Immature natural killer cell (primary cell): Measurements from ENCODE around the gene HDAC3. TPM values are rescaled to one million over a fixed set of nuclear protein-coding genes. Genes with fewer than 3 reads are reported as not detected.
"Not testable (repeated sequence)": the region's sequence is repeated elsewhere in the genome, so short reads cannot be mapped to it uniquely, and the experiment has no call there.

ENCODE experiments used
- DNase-seq, 3 donors: peaks; one replicate each; pipeline ENCODE4 v3.0.0; 2022; ENCODE audit warnings: mixed read lengths in 1 of 3
- H3K27ac Mint-ChIP-seq, 6 donors: one replicate each; pipeline ENCODE4 v1.8.0; 2020; ENCODE audit warnings: mixed read lengths in 6 of 6, mild to moderate bottlenecking in 5 of 6, inconsistent platforms in 4 of 6, moderate library complexity in 3 of 6
- H3K27me3 Mint-ChIP-seq, 3 donors: one replicate each; pipeline ENCODE4 v1.8.0; 2020 to 2021; ENCODE audit warnings: low read depth in 3 of 3, mild to moderate bottlenecking in 3 of 3, mixed read lengths in 3 of 3, moderate library complexity in 3 of 3, inconsistent platforms in 1 of 3
- H3K36me3 Mint-ChIP-seq, 3 donors: one replicate each; pipeline ENCODE4 v1.8.0; 2020; ENCODE audit warnings: mixed read lengths in 3 of 3, inconsistent platforms in 2 of 3, mild to moderate bottlenecking in 2 of 3
- H3K4me1 Mint-ChIP-seq, 2 donors: one replicate each; pipeline ENCODE4 v1.8.0; 2020; ENCODE audit warnings: inconsistent platforms in 2 of 2, mild to moderate bottlenecking in 2 of 2, mixed read lengths in 2 of 2, moderate library complexity in 1 of 2
- H3K4me3 Mint-ChIP-seq, 5 donors: one replicate each; pipeline ENCODE4 v1.8.0; 2020; ENCODE audit warnings: mild to moderate bottlenecking in 5 of 5, mixed read lengths in 5 of 5, inconsistent platforms in 3 of 5, moderate library complexity in 3 of 5
- H3K9me3 Mint-ChIP-seq, 6 donors: one replicate each; pipeline ENCODE4 v1.8.0; 2020; ENCODE audit warnings: mild to moderate bottlenecking in 6 of 6, mixed read lengths in 6 of 6, inconsistent platforms in 4 of 6, moderate library complexity in 3 of 6
- polyA plus RNA-seq, 3 donors: library from polyadenylated mRNA; unstranded; fragments of 300-500 nt; fragmentation: Illumina TruSeq; gene quantifications; one replicate each; pipeline ENCODE4 v1.2.3, GENCODE V29; 2021

HDAC3 gene
- polyA plus RNA-seq, 3 donors from 2014 or later = 71.5 to 140 (median 80.6) TPM

DNA sequence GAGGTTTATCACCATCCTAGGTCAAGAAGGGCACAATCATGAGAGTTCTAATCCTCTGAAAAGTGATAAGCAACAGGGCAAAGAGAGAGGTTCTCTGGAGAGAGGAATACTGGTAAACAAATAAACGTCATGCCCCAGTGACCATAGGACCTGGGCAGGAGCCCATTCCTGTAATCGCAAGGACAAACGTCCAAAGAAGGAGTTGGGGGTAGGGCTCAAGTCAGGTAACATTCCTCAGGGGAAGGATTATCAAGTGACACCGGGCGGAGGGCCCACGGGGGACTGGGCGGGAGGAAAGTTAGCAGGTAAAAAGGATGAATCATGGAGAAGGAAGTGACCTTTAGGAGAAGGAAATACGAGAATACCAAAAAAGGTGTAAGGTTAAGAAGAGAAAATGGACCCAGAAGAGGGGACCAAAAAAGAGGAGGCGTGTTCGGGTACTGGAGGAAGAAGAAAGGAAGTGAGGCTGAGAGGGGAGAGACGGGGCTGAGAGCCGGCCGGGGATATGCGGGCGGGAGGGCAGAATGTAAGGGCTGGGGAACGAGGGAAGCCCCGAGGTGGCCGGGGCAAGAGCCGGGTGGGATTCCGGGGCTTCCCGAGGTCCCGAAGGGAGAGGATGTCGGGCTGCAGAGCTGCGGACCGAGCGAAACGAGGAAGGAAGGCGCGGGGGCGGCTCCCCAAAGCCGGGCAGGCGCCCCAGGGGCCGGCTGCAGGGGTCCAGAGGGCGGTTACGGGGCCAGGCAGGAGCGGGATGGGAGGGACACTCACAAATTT, 18.4 kb downstream of the HDAC3 start:
- no peaks in the 10 kb centered on the region for H3K9me3 Mint-ChIP-seq
- H3K4me3 Mint-ChIP-seq = peak overlapping the region; percentile 97 to 100 (median 100)
- H3K4me1 Mint-ChIP-seq = peaks cover 44 to 47% of the 10 kb centered on the region in 2 donors
- H3K27ac Mint-ChIP-seq = peak overlapping the region; percentile 93 to 100 (median 97)
- DNase-seq = peak; percentile 54 to 62 (median 58)
- peaks cover 7 to 18% (median 9%) of the 10 kb centered on the region in 3 donors for H3K27me3 Mint-ChIP-seq
- H3K36me3 Mint-ChIP-seq = peaks cover 14 to 15% (median 15%) of the 10 kb centered on the region in 3 donors

DNA sequence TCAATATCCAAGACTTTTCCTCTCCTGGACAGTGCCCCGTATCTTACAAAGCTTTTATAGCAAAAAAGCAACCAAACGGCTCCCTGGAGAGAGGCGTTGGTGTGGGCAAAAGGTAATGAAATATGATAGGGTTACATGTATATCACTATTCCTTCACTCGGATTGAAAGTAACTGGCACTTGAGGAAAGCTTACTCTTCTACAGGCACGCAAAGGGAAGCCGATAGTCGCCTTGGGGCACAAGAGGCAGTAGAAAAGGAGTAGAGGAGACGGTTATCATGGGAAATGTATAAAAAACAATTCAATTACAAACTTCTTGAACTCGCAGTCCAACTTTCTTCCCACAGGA, 19.0 kb downstream of the HDAC3 start:
- Mint-ChIP-seq H3K36me3 (peaks cover 12% of the 10 kb centered on the region in 3 donors), H3K9me3 (no peaks in the 10 kb centered on the region), H3K27ac (peak overlapping the region; percentile 93 to 100 (median 97)), H3K4me3 (peak overlapping the region; percentile 97 to 100 (median 100)), H3K4me1 (peaks cover 50 to 53% of the 10 kb centered on the region in 2 donors), H3K27me3 (peaks cover 7 to 18% (median 9%) of the 10 kb centered on the region in 3 donors)
- no peak for DNase-seq

DNA sequence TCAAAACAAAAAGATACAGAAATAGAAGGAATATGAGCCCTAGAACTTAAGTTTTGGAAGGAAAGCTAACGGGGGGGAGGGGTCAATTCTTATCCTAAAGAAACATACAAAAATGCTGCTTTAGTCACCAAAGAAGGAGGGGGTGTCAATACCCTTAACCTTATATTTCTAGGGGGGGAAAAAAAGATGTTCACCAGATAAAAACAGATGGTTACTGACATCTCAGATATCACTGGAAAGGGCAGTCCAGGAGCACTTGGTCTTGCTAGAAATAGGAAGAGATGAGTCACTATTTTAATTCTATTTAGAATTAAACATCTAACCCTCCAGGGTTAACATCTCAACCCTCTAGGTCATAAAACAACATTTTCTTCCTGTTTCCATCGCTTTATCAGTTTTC, 19.5 kb downstream of the HDAC3 start:
- no peak for DNase-seq
- H3K36me3 Mint-ChIP-seq = peaks cover 12% of the 10 kb centered on the region in 3 donors
- H3K9me3 Mint-ChIP-seq = no peaks in the 10 kb centered on the region
- peaks cover 55 to 58% of the 10 kb centered on the region in 2 donors for H3K4me1 Mint-ChIP-seq
- peak overlapping the region; percentile 97 to 100 (median 100) for H3K4me3 Mint-ChIP-seq
- H3K27ac Mint-ChIP-seq = peak overlapping the region; percentile 93 to 100 (median 97)
- H3K27me3 Mint-ChIP-seq = peaks cover 7 to 18% (median 9%) of the 10 kb centered on the region in 3 donors

DNA sequence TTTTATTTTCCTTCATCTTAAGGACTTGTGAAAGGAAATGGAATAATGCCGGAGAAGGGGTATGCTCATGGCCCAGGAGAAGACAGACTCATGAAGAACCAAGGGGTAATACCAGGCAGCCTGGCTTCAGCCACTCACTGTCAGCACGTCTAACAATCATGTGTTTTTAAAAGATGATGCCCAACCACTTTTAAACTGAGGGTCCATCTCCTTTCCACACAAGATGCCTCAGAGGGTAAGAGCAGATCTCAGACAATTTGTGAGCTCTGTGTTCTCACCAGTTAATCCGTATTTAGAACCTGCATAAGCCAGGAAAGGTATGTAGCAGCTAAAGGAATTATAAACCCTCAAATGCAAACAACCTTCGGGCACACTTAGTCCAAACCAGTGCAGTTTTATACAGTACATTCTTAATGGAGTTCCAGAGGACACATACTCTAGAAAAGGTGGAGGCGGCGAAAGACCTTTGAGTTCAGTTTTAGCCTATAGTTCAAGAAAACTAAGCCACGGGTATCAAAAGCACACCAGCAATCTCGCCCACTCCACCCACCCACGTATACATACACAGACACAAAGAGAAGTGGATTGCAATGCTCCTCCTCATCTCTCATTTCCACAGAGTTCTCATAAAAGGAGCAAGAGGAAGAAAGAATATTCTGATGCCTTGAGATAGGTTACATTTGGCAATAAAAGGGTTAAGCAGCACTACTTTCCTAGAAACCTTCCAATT, 20.5 kb downstream of the HDAC3 start:
- Mint-ChIP-seq H3K27me3 (peaks cover 7 to 18% (median 9%) of the 10 kb centered on the region in 3 donors), H3K36me3 (peaks cover 3 to 9% (median 8%) of the 10 kb centered on the region in 3 donors), H3K4me3 (peak overlapping the region; percentile 97 to 100 (median 100)), H3K9me3 (no peaks in the 10 kb centered on the region), H3K4me1 (peaks cover 64 to 66% of the 10 kb centered on the region in 2 donors), H3K27ac (peak overlapping the region; percentile 72 to 100 (median 97))
- DNase-seq = no peak

DNA sequence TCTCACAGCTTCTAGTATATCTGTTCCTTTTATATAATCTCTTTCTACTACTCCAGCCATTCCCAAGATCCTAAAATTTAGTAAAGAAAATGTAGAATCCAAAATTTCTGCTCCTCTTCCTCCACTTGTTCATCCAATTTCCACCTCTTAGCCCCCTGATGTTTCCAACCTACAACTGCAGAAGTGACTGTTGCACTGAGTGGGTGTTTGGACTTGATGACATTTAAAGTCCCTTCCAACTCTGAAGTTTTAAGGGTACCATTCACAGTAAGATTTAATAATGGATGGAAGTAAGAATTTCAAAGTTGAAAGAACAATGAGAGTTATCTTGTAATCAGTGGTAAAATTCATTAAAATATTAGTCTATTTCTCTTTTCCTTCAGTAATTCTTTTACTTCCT, 23.3 kb downstream of the HDAC3 start:
- peaks cover 6 to 15% (median 12%) of the 10 kb centered on the region in 3 donors for H3K36me3 Mint-ChIP-seq
- peaks cover 4 to 8% (median 5%) of the 10 kb centered on the region in 3 donors for H3K27me3 Mint-ChIP-seq
- no peaks in the 10 kb centered on the region for H3K9me3 Mint-ChIP-seq
- DNase-seq = no peak
- peak overlapping the region; percentile 59 to 77 (median 69) for H3K27ac Mint-ChIP-seq
- peak overlapping the region; percentile 9 to 65 (median 44) for H3K4me3 Mint-ChIP-seq
- H3K4me1 Mint-ChIP-seq = peaks cover 88% of the 10 kb centered on the region in 2 donors

DNA sequence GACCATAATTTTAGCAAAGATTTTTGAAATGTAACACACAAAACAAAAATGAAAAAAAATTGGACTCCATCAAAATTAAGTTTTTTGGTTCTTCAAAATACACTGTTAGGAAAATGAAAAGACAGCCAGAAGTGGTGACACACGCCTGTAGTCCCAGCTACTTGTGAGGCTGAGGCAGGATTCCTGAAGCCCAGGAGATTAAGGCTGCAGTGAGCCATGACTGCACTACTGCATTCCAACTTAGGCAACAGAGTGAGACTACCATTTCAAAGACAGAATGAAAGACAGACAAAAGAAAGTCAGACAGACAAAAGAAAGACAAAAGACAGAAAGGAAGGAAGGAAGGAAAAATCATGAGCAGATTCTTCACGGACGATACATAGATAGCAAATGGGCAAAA, 25.4 kb downstream of the HDAC3 start:
- Mint-ChIP-seq H3K4me1 (peaks cover 90 to 92% of the 10 kb centered on the region in 2 donors), H3K27me3 (peaks cover 0 to 2% (median 0%) of the 10 kb centered on the region in 3 donors), H3K9me3 (no peaks in the 10 kb centered on the region), H3K36me3 (peaks cover 8 to 20% (median 12%) of the 10 kb centered on the region in 3 donors), H3K4me3 (peak overlapping the region; percentile 7 to 61 (median 49)), H3K27ac (peak overlapping the region; percentile 40 to 86 (median 67))
- no peak for DNase-seq

DNA sequence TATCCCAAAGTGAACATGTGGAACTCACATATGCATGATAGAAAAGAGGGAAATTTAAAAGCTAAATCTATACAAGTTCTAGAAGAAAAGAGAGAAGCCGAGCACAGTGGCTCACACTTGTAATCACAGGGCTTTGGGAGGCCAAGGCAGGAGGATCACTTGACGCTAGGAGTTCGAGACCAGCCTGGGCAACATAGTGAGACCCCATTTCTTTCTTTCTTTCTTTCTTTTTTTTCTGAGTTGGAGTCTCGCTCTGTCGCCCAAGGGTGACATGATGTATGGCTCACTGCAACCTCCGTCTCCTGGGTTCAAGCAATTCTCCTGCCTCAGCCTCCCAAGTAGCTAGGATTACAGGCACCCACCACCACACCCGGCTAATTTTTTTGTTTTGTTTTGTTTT, 26.7 kb downstream of the HDAC3 start:
- H3K4me3 Mint-ChIP-seq = peak overlapping the region; percentile 35 to 85 (median 58)
- H3K27me3 Mint-ChIP-seq, H3K9me3 Mint-ChIP-seq, DNase-seq: not testable (repeated sequence)
- peaks cover 91 to 95% of the 10 kb centered on the region in 2 donors for H3K4me1 Mint-ChIP-seq
- peaks cover 8 to 17% (median 8%) of the 10 kb centered on the region in 3 donors for H3K36me3 Mint-ChIP-seq
- peak overlapping the region; percentile 76 to 98 (median 92) for H3K27ac Mint-ChIP-seq

DNA sequence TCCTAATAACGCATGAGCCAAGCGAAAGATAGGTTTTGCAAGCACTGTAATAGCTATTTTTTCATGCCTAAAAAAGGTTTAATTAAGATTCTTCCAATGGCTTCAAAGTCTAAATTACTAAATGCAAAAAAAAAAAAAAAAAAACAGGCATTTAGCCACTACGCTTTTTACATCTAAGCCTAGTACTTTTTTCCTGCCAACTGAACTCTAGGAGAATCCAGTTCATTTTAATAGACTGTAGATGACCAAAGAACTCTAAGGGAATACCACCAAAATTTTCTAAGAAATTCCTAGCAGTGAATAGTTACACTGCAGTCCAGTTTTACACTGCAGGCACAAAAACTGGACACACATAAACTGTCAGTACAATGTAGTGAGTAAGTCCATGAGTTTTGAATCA, 27.6 kb downstream of the HDAC3 start:
- peaks cover 92 to 95% of the 10 kb centered on the region in 2 donors for H3K4me1 Mint-ChIP-seq
- peak overlapping the region; percentile 15 to 85 (median 80) for H3K4me3 Mint-ChIP-seq
- H3K9me3 Mint-ChIP-seq = no peaks in the 10 kb centered on the region
- peaks cover 2 to 10% (median 5%) of the 10 kb centered on the region in 3 donors for H3K27me3 Mint-ChIP-seq
- no peak for DNase-seq
- peak overlapping the region; percentile 90 to 98 (median 96) for H3K27ac Mint-ChIP-seq
- peaks cover 8 to 17% (median 8%) of the 10 kb centered on the region in 3 donors for H3K36me3 Mint-ChIP-seq

DNA sequence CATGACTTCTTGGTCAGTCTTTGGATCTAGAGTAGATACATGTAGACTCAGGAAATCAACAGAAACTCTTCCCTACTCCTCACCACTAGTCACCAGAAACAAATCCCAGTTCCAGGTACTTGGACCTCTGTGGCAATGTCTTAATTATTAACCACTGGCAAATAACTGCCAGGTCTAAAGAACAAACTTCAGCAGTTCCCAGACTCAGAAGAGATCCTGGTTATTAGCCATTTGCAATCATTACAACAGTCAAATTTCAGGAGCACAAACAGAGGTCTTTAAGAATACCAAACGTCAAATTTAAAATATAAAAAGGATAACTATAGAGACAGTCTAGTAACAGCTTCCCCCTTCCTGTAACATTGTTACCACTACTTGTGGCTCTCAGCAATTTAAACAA, 28.1 kb downstream of the HDAC3 start:
- no peak for DNase-seq
- H3K4me3 Mint-ChIP-seq = peak overlapping the region; percentile 46 to 85 (median 80)
- peak overlapping the region; percentile 90 to 98 (median 96) for H3K27ac Mint-ChIP-seq

DNA sequence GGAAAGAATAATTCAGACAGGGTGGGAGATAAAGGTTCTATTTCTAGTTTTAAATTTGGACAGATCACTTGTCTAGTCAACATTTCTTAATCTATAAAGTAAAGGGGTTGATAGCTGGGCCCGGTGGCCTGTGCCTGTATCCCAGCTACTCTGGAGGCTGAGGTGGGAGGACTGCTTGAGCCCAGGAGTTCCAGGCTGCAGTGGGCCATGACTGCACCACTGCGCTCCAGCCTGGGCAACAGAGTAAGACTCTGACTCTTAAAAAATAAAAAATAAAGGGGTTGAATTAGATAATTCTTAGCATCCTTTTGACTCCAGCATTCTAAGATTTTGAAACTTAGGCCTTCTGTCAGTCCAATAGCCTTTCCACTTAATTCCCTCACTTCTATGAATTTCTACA, 28.6 kb downstream of the HDAC3 start:
- Mint-ChIP-seq H3K27ac (peak overlapping the region; percentile 90 to 98 (median 96)), H3K4me1 (peaks cover 92 to 95% of the 10 kb centered on the region in 2 donors), H3K9me3 (no peaks in the 10 kb centered on the region), H3K36me3 (peaks cover 8 to 17% (median 8%) of the 10 kb centered on the region in 3 donors), H3K4me3 (peak overlapping the region; percentile 52 to 85 (median 80)), H3K27me3 (peaks cover 2 to 10% (median 5%) of the 10 kb centered on the region in 3 donors)
- DNase-seq = no peak

More for the DNA sequence above, 28.1 kb downstream of the HDAC3 start:
- Mint-ChIP-seq H3K4me1 (peaks cover 92 to 95% of the 10 kb centered on the region in 2 donors), H3K36me3 (peaks cover 8 to 17% (median 8%) of the 10 kb centered on the region in 3 donors), H3K27me3 (peaks cover 2 to 10% (median 5%) of the 10 kb centered on the region in 3 donors), H3K9me3 (no peaks in the 10 kb centered on the region)

DNA sequence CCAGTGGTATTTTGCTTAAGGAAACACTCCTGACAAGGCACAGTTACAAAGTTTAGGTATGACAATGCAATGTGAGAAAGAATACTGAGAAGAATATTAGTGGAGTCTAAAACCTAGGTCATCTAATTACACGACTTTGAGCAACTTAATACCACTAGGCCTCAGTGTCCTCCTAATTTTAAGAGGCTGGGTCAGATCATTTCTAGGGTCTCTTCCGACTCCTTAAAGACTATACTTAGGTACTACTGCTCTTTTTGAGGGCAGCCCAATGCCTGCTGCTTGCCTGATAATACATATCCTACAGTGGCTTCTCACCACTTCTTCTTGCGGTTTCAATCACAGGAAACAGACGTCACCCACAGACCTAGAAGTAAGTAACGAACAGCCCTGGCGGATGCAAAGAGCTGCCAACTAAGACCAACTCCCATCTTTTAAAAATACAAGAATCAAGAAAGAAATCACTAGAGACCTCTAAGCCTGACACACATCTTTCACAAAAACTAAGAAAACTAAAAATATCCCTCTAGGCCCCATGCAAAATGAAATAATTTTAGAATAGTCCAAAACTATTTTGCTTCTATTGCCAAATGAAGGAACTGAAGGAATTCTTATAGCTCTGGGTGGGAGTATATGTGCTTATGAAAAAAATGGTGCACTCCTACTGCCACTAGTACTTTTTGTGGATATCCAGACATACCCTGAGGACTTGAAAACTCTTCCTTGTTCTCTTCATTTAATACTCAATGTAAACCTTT, 30.9 kb downstream of the HDAC3 start:
- Mint-ChIP-seq H3K4me1 (peaks cover 93 to 96% of the 10 kb centered on the region in 2 donors), H3K9me3 (no peaks in the 10 kb centered on the region), H3K27me3 (peaks cover 2 to 10% (median 5%) of the 10 kb centered on the region in 3 donors), H3K4me3 (peak overlapping the region; percentile 80 to 87 (median 82)), H3K27ac (peak overlapping the region; percentile 90 to 98 (median 96)), H3K36me3 (peaks cover 3 to 9% (median 8%) of the 10 kb centered on the region in 3 donors)
- peak; percentile 87 to 88 (median 87) for DNase-seq

DNA sequence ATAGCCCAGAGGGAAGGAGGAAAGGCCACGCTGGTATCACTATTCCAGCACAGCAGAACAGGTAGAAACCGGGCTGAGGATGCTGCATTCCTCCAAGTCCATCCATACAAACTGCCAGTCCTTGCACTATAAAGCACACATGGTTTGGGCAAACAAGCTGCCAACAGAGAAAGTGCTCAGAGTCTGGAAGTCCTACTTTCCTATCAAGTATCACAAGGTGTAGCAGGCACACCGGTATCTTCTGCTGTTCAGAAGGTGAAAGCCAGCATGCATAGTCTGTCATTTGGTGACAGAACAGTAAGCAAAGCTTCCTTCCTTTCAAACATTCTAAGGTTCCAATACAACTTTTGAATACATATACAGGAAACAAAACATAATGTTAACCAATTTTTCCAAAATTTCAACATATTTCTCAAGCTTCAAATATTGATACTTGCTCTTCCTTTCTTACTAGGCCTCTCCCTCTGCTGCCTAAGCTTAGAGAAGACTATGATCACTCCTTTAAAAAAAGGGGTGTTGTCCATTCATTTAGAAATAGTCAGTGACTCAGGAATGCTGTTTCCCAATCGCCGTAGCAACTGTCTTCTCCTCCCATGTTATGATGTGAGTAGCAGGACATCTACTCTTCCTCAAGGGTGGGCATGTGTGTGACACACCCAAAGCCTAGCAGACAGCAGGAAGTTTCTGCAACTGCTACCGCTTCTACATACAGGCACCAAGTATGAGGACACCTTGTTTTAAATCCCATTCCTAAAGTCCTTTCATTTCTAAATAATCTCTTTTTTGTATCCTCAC, 32.5 kb downstream of the HDAC3 start:
- Mint-ChIP-seq H3K4me1 (peaks cover 97 to 100% of the 10 kb centered on the region in 2 donors), H3K27ac (peak overlapping the region; percentile 90 to 98 (median 96)), H3K27me3 (peaks cover 2 to 10% (median 5%) of the 10 kb centered on the region in 3 donors), H3K9me3 (no peaks in the 10 kb centered on the region), H3K36me3 (peaks cover 0 to 6% (median 5%) of the 10 kb centered on the region in 3 donors), H3K4me3 (peak overlapping the region; percentile 79 to 87 (median 85))
- DNase-seq = peak in 1 of 3 donors; percentile 24
